ENCODE data around the gene SHC2. TPM values are rescaled to one million over a fixed set of nuclear protein-coding genes. Genes with fewer than 3 reads are reported as not detected.
A peak's percentile ranks its signal among the peaks of the same experiment; 100 is the strongest.

The SHC2 gene
- total and polyA plus RNA-seq, 2 experiments from 2014 or later, result 39.9 to 56.9 TPM

GRCh38 chr19:409516-410242 lies 51.2 kb downstream of the SHC2 start:
- no peak for TF ChIP-seq CTCF (IDR thresholded peaks at IDR 0.05; ENCODE audit: low read depth, low read length)
- Histone ChIP-seq H3K36me3 (no peaks in the 10 kb centered on the region), H3K4me1 (ENCODE audit: low read depth) (peaks cover 3% of the 10 kb centered on the region), H3K27me3 (peaks cover 19% of the 10 kb centered on the region), H3K4me3 (peak overlapping the region; percentile 81), H3K27ac (no peak overlapping the region), H3K9me3 (ENCODE audit: low read depth) (no peaks in the 10 kb centered on the region)
- DNase-seq (ENCODE audit: low read depth in 1 of 2, low spot score in 1 of 2), result peak in 1 of 2 donors; percentile 30

- Histone ChIP-seq H3K4me3 (peak within 1 kb of the TSS; percentile 81), H3K4me1 (ENCODE audit: low read depth) (peaks cover 3% of the 10 kb centered on the region), H3K9me3 (ENCODE audit: low read depth) (no peaks in the 10 kb centered on the region), H3K27me3 (peaks cover 19% of the 10 kb centered on the region), H3K36me3 (no peaks in the 10 kb centered on the region), H3K27ac (no peak within 1 kb of the TSS)
- no peak for TF ChIP-seq CTCF (IDR thresholded peaks at IDR 0.05; ENCODE audit: low read depth, low read length)
- DNase-seq (ENCODE audit: low read depth in 1 of 2, low spot score in 1 of 2), result peak; percentile 17 to 59
These were observed 51.8 kb downstream of the SHC2 start, which contains the start of gene C2CD4C for GRCh38 chr19:408902-409515. Gene C2CD4C (minus strand): TSS chr19:409147. CDS start chr19:408361, 786 bp downstream.

GRCh38 chr19:408441-408901 lies 52.4 kb downstream of the SHC2 start:
- Histone ChIP-seq H3K36me3 (no peaks in the 10 kb centered on the region), H3K4me1 (ENCODE audit: low read depth) (peaks cover 3% of the 10 kb centered on the region), H3K9me3 (ENCODE audit: low read depth) (no peaks in the 10 kb centered on the region), H3K27ac (no peak overlapping the region), H3K4me3 (peak overlapping the region; percentile 81), H3K27me3 (peaks cover 19% of the 10 kb centered on the region)
- TF ChIP-seq CTCF (IDR thresholded peaks at IDR 0.05; ENCODE audit: low read depth, low read length), result no peak
- DNase-seq (ENCODE audit: low read depth in 1 of 2, low spot score in 1 of 2), result peak in 1 of 2 donors; percentile 20

GRCh38 chr19:407511-408440 lies 53.1 kb downstream of the SHC2 start:
- DNase-seq (ENCODE audit: low read depth in 1 of 2, low spot score in 1 of 2), result no peak
- no peak overlapping the region for H3K27ac ChIP-seq
- H3K9me3 ChIP-seq (ENCODE audit: low read depth), result no peaks in the 10 kb centered on the region
- TF ChIP-seq CTCF (IDR thresholded peaks at IDR 0.05; ENCODE audit: low read depth, low read length), result no peak
- peaks cover 3% of the 10 kb centered on the region for H3K4me1 ChIP-seq (ENCODE audit: low read depth)
- H3K27me3 ChIP-seq, result peaks cover 19% of the 10 kb centered on the region
- H3K4me3 ChIP-seq, result no peak overlapping the region
- no peaks in the 10 kb centered on the region for H3K36me3 ChIP-seq

GRCh38 chr19:406971-407510 lies 53.8 kb downstream of the SHC2 start:
- no peak for TF ChIP-seq CTCF (IDR thresholded peaks at IDR 0.05; ENCODE audit: low read depth, low read length)
- peaks cover 19% of the 10 kb centered on the region for H3K27me3 ChIP-seq
- no peaks in the 10 kb centered on the region for H3K9me3 ChIP-seq (ENCODE audit: low read depth)
- peaks cover 3% of the 10 kb centered on the region for H3K4me1 ChIP-seq (ENCODE audit: low read depth)
- H3K4me3 ChIP-seq, result no peak overlapping the region
- no peak overlapping the region for H3K27ac ChIP-seq
- DNase-seq (ENCODE audit: low read depth in 1 of 2, low spot score in 1 of 2), result no peak
- no peaks in the 10 kb centered on the region for H3K36me3 ChIP-seq

Data from cardiac muscle cell (in vitro differentiated cells and primary cell).